Mesenchymal stem cell (in vitro differentiated cells and primary cell): ENCODE data around the gene POLR2M.
A peak's percentile ranks its signal among the peaks of the same experiment; 100 is the strongest.

Experiments used
- DNase-seq: peaks from one replicate; pipeline ENCODE4 v3.0.0-alpha.2; 2013
- H2AFZ ChIP-seq: one replicate; pipeline ENCODE4 v1.6.1; 2013; ENCODE audit warnings: low read depth, mild to moderate bottlenecking, control low read depth, inconsistent platforms, low read length, moderate library complexity
- H2AK5ac ChIP-seq: 2 replicates; pipeline ENCODE4 v1.6.1; 2013; ENCODE audit warnings: low read length, moderate library complexity, mild to moderate bottlenecking, inconsistent platforms; ENCODE audit not compliant: severe bottlenecking
- H2BK120ac ChIP-seq: one replicate; pipeline ENCODE4 v1.6.1; 2013; ENCODE audit warnings: low read depth, mild to moderate bottlenecking, inconsistent platforms, low read length, moderate library complexity
- H2BK12ac ChIP-seq, 2 experiments: one replicate each; pipeline ENCODE4 v1.6.1; 2013; ENCODE audit warnings: inconsistent platforms in 2 of 2, low read length in 2 of 2, mild to moderate bottlenecking in 2 of 2, moderate library complexity in 2 of 2, control low read depth in 1 of 2
- H2BK15ac ChIP-seq: one replicate; pipeline ENCODE4 v1.6.1; 2013; ENCODE audit warnings: mild to moderate bottlenecking, low read depth, inconsistent platforms; ENCODE audit not compliant: poor library complexity, severe bottlenecking
- H2BK5ac ChIP-seq: 2 replicates; pipeline ENCODE4 v1.6.1; 2013; ENCODE audit warnings: low read depth, mild to moderate bottlenecking, low read length, control low read depth, inconsistent platforms; ENCODE audit not compliant: poor library complexity, severe bottlenecking
- H3K14ac ChIP-seq, 2 experiments: one replicate each; pipeline ENCODE4 v1.6.1; 2013; ENCODE audit warnings: inconsistent platforms in 2 of 2, low read length in 2 of 2, control low read depth in 1 of 2, mild to moderate bottlenecking in 1 of 2, moderate library complexity in 1 of 2
- H3K18ac ChIP-seq, 2 experiments: one replicate each; pipeline ENCODE4 v1.6.1; 2013; ENCODE audit warnings: inconsistent platforms in 2 of 2, low read length in 2 of 2, control low read depth in 1 of 2, low read depth in 1 of 2, mild to moderate bottlenecking in 1 of 2
- H3K23ac ChIP-seq, 2 experiments: one replicate each; pipeline ENCODE4 v1.6.1; 2013; ENCODE audit warnings: inconsistent platforms in 2 of 2, low read length in 2 of 2, mild to moderate bottlenecking in 2 of 2, moderate library complexity in 2 of 2, control low read depth in 1 of 2
- H3K27ac ChIP-seq: 2 replicates; pipeline ENCODE4 v1.5.1; 2013; ENCODE audit warnings: mild to moderate bottlenecking, moderate library complexity, low read length, control low read depth, inconsistent platforms; ENCODE audit not compliant: poor library complexity, severe bottlenecking
- H3K27me3 ChIP-seq, 2 experiments: 2 replicates each; pipeline versions ENCODE4 v1.6.1 to v1.7.0; 2013; ENCODE audit warnings: low read length in 2 of 2, mild to moderate bottlenecking in 2 of 2, moderate library complexity in 2 of 2, control low read depth in 1 of 2, inconsistent platforms in 1 of 2; ENCODE audit not compliant: control insufficient read depth in 1 of 2, insufficient read depth in 1 of 2
- H3K36me3 ChIP-seq, 2 experiments: 2 replicates each; pipeline versions ENCODE4 v1.6.1 to v1.7.0; 2013; ENCODE audit warnings: low read length in 2 of 2, control low read depth in 1 of 2, inconsistent platforms in 1 of 2, low read depth in 1 of 2, mild to moderate bottlenecking in 1 of 2; ENCODE audit not compliant: insufficient read depth in 2 of 2, control insufficient read depth in 1 of 2
- H3K4ac ChIP-seq, 2 experiments: one replicate each; pipeline ENCODE4 v1.6.1; 2013; ENCODE audit warnings: inconsistent platforms in 2 of 2, low read length in 2 of 2, mild to moderate bottlenecking in 2 of 2, moderate library complexity in 2 of 2, control low read depth in 1 of 2, low read depth in 1 of 2
- H3K4me1 ChIP-seq: 2 replicates; pipeline ENCODE4 v1.6.1; 2013; ENCODE audit warnings: low read depth, low read length, control low read depth; ENCODE audit not compliant: control insufficient read depth, insufficient read depth
- H3K4me2 ChIP-seq: 2 replicates; pipeline ENCODE4 v1.6.1; 2013; ENCODE audit warnings: low read length, mild to moderate bottlenecking, inconsistent platforms; ENCODE audit not compliant: poor library complexity, severe bottlenecking
- H3K4me3 ChIP-seq, 2 experiments: 2 replicates each; pipeline versions ENCODE4 v1.5.1 to v1.7.0; 2013; ENCODE audit warnings: low read length in 2 of 2, mild to moderate bottlenecking in 2 of 2, control low read depth in 1 of 2, low read depth in 1 of 2; ENCODE audit not compliant: insufficient read depth in 1 of 2
- H3K79me1 ChIP-seq: replicated peaks from 2 replicates; pipeline ENCODE4 v1.6.1; 2013; ENCODE audit warnings: mild to moderate bottlenecking, control low read depth, low read length, inconsistent platforms; ENCODE audit not compliant: poor library complexity, severe bottlenecking
- H3K9ac ChIP-seq: 2 replicates; pipeline ENCODE4 v1.7.0; 2013; ENCODE audit warnings: mild to moderate bottlenecking, low read length, moderate library complexity
- H3K9me3 ChIP-seq: 2 replicates; pipeline ENCODE4 v1.7.0; 2013; ENCODE audit warnings: mild to moderate bottlenecking, low read length; ENCODE audit not compliant: control insufficient read depth
- H4K8ac ChIP-seq: one replicate; pipeline ENCODE4 v1.6.1; 2013; ENCODE audit warnings: inconsistent platforms, mild to moderate bottlenecking, low read length, moderate library complexity
- H4K91ac ChIP-seq: one replicate; pipeline ENCODE4 v1.6.1; 2013; ENCODE audit warnings: mild to moderate bottlenecking, low read length, inconsistent platforms
- WGBS: methylation state at CpG from one replicate; pipeline ENCODE4 v1.1.7; 2013; ENCODE audit warnings: mixed read lengths; 5-methylcytosine and 5-hydroxymethylcytosine counted together

POLR2M gene

DNA sequence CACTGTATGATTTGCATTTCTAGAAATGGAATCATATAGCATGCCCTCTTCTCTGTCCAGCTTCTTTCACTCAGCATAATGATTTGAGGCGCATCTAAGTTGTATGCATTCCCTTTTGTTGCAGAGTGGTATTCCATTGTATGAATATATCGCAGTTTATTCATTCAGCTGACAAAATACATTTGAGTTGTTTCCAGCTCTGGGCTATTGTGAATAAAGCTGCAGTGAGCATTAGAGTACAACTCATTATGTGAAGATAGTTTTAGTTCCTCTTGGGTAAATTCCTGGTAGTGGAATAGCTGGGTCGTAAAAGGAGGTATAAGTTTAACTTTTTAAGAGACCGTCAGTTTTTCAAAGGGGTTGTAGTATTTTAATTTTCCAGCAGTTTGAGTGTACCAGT is 38.5 kb upstream of the POLR2M start:
- Histone ChIP-seq H3K27me3 (no peaks in the 10 kb centered on the region), H4K8ac (no peak overlapping the region), H2BK12ac (no peak overlapping the region), H2BK15ac (no peak overlapping the region), H2BK5ac (no peak overlapping the region), H3K9me3 (no peaks in the 10 kb centered on the region), H3K14ac (no peak overlapping the region), H3K27ac (peak overlapping the region; percentile 55), H3K4me3 (no peak overlapping the region), H3K9ac (peak overlapping the region; percentile 39), H3K18ac (no peak overlapping the region), H3K79me1 (no peaks in the 10 kb centered on the region), H3K4me2 (no peak overlapping the region), H3K36me3 (no peaks in the 10 kb centered on the region), H4K91ac (no peak overlapping the region), H2BK120ac (no peak overlapping the region), H3K23ac (no peak overlapping the region), H2AK5ac (no peak overlapping the region), H3K4ac (no peak overlapping the region), H3K4me1 (peaks cover 5% of the 10 kb centered on the region), H2AFZ (no peak overlapping the region)
- no peak for DNase-seq
- WGBS = 87% methylated on average over 3 of the region's 4 CpGs

DNA sequence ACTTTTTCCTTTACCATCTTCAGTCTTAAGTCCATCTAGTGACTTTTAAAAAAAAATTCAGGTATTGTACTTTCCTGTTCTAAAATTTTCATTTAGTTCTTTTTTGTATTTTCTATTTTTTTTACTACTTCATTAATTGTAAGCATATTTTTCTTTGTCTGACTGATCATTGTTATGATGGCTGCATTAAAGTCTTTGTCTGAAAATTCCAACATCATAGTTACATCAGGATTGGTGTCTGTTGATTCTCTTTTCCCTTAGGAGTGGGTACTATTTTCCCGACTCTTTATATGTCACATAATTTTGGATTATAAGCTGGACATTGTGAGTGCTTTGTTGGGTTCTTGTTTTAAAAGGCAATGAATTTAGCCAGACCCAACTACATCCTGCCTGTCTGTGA is 34.9 kb upstream of the POLR2M start:
- peaks cover 8% of the 10 kb centered on the region for H3K4me1 ChIP-seq
- H3K27ac ChIP-seq = peak overlapping the region; percentile 96
- H3K4me2 ChIP-seq = peak overlapping the region; percentile 29
- H3K14ac ChIP-seq = no peak overlapping the region
- no CpG with 5 or more reads among the region's 1 CpG for WGBS
- H2AFZ ChIP-seq = no peak overlapping the region
- no peaks in the 10 kb centered on the region for H3K27me3 ChIP-seq
- peak overlapping the region; percentile 73 for H2BK5ac ChIP-seq
- no peak overlapping the region for H2AK5ac ChIP-seq
- H3K4ac ChIP-seq = no peak overlapping the region
- H3K23ac ChIP-seq = no peak overlapping the region
- no peak for DNase-seq
- no peak overlapping the region for H2BK15ac ChIP-seq
- no peak overlapping the region for H2BK12ac ChIP-seq
- H3K9me3 ChIP-seq = no peaks in the 10 kb centered on the region
- H3K18ac ChIP-seq = no peak overlapping the region
- H2BK120ac ChIP-seq = no peak overlapping the region
- no peak overlapping the region for H3K4me3 ChIP-seq
- no peak overlapping the region for H4K8ac ChIP-seq
- no peaks in the 10 kb centered on the region for H3K36me3 ChIP-seq
- no peak overlapping the region for H4K91ac ChIP-seq
- H3K79me1 ChIP-seq = no peaks in the 10 kb centered on the region
- no peak overlapping the region for H3K9ac ChIP-seq

- no peak overlapping the region for H4K91ac ChIP-seq
- H3K23ac ChIP-seq = no peak overlapping the region
- H3K18ac ChIP-seq = no peak overlapping the region
- no peaks in the 10 kb centered on the region for H3K79me1 ChIP-seq
- H3K14ac ChIP-seq = no peak overlapping the region
- no peaks in the 10 kb centered on the region for H3K36me3 ChIP-seq
- no peak overlapping the region for H4K8ac ChIP-seq
- no peak for DNase-seq
- no peaks in the 10 kb centered on the region for H3K27me3 ChIP-seq
- no peak overlapping the region for H3K4ac ChIP-seq
- H3K9ac ChIP-seq = no peak overlapping the region
- no peak overlapping the region for H3K4me2 ChIP-seq
- H3K4me3 ChIP-seq = no peak overlapping the region
- no peak overlapping the region for H3K27ac ChIP-seq
- no peak overlapping the region for H2BK12ac ChIP-seq
- peaks cover 4% of the 10 kb centered on the region for H3K4me1 ChIP-seq
- 85% methylated on average over 9 of the region's 9 CpGs for WGBS
- H2BK15ac ChIP-seq = no peak overlapping the region
- H3K9me3 ChIP-seq = no peaks in the 10 kb centered on the region
- no peak overlapping the region for H2BK120ac ChIP-seq
- H2BK5ac ChIP-seq = no peak overlapping the region
- H2AFZ ChIP-seq = no peak overlapping the region
- no peak overlapping the region for H2AK5ac ChIP-seq
These were observed 30.9 kb upstream of the POLR2M start for GRCh38 chr15:57675481-57676181.

DNA sequence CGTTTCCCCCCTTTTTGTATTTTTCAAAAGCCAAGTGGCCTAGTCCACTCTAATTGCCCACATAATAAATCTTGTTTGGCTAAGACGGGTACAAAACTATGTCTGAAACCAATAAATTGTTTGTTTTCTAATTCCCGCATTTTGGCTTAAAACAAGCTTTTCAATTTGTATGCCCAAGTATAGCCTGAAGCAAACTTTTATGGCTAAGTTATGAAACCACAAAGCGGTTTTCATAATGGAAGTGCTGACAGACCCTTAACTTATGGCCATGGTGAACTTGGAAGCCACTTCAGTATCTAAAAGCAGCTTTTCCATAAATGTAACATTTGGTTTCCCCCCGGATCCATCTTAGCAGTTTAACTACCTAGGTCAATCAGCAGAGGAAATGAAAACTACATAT is 29.9 kb upstream of the POLR2M start:
- Histone ChIP-seq H3K4me3 (no peak overlapping the region), H3K9me3 (no peaks in the 10 kb centered on the region), H3K27me3 (no peaks in the 10 kb centered on the region), H4K91ac (no peak overlapping the region), H3K4ac (no peak overlapping the region), H3K9ac (no peak overlapping the region), H2AK5ac (no peak overlapping the region), H3K23ac (no peak overlapping the region), H2AFZ (no peak overlapping the region), H2BK120ac (no peak overlapping the region), H3K79me1 (no peaks in the 10 kb centered on the region), H4K8ac (no peak overlapping the region), H3K18ac (no peak overlapping the region), H3K4me2 (no peak overlapping the region), H3K14ac (no peak overlapping the region), H2BK5ac (no peak overlapping the region), H2BK15ac (no peak overlapping the region), H3K27ac (no peak overlapping the region), H3K36me3 (no peaks in the 10 kb centered on the region), H2BK12ac (no peak overlapping the region), H3K4me1 (peaks cover 4% of the 10 kb centered on the region)
- no peak for DNase-seq
- 93% methylated on average over 5 of the region's 5 CpGs for WGBS
